ENCODE data around the gene RPL37A. TPM values are rescaled to one million over a fixed set of nuclear protein-coding genes. Genes with fewer than 3 reads are reported as not detected.

RPL37A gene
- total RNA-seq, 2 donors from 2014 or later = 1,435 to 1,814 TPM

DNA sequence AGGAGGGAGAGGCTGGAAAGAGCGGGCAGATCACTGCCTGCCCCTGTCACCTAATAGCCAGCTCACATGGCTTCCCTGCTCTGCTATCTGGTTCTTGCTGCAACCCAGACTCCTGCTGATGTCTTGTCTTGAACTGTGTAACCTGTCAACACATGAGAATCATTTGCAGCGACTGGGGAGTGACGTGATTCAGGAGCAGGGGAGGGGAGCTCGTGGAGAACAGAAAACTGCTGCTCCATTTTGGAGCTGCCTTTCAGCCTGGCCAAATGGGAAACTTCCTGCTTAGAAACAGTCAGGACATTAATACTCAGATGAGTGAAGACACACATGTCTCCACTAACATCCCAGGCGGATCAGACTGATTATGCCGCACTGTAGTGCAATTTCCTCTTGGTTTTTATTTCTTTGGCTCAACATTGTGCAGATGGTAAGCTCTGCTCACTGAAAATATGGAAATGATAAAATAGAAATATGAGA lies 38.1 kb downstream of the RPL37A start:
- 33% methylated on average over 6 of the region's 6 CpGs for WGBS
- DNase-seq (ENCODE audit: low spot score) = no peak

GRCh38 chr2:216537366-216537765 lies 38.7 kb downstream of the RPL37A start:
- Histone ChIP-seq H3K36me3 (no peaks in the 10 kb centered on the region), H3K27ac (no peak overlapping the region), H3K27me3 (replicated peaks; ENCODE audit: insufficient read depth) (no peaks in the 10 kb centered on the region), H3K4me1 (replicated peaks) (peaks cover 8% of the 10 kb centered on the region), H3K4me3 (no peak overlapping the region), H3K9me3 (no peaks in the 10 kb centered on the region)
- WGBS = 84% methylated on average over 4 of the region's 4 CpGs
- TF ChIP-seq POLR2AphosphoS5 (IDR thresholded peaks at IDR 0.05) = no peak
- no peak for TF ChIP-seq POLR2A (IDR thresholded peaks at IDR 0.05)
- TF ChIP-seq, protein P1, sequence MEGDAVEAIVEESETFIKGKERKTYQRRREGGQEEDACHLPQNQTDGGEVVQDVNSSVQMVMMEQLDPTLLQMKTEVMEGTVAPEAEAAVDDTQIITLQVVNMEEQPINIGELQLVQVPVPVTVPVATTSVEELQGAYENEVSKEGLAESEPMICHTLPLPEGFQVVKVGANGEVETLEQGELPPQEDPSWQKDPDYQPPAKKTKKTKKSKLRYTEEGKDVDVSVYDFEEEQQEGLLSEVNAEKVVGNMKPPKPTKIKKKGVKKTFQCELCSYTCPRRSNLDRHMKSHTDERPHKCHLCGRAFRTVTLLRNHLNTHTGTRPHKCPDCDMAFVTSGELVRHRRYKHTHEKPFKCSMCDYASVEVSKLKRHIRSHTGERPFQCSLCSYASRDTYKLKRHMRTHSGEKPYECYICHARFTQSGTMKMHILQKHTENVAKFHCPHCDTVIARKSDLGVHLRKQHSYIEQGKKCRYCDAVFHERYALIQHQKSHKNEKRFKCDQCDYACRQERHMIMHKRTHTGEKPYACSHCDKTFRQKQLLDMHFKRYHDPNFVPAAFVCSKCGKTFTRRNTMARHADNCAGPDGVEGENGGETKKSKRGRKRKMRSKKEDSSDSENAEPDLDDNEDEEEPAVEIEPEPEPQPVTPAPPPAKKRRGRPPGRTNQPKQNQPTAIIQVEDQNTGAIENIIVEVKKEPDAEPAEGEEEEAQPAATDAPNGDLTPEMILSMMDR (IDR thresholded peaks at IDR 0.05) = no peak
- intact Hi-C loops (cut with DNase I) = no loop called here
- no peak for DNase-seq (ENCODE audit: low spot score)

More for the DNA sequence above, 38.1 kb downstream of the RPL37A start:
- intact Hi-C loops (cut with DNase I) = no loop called here
- Histone ChIP-seq H3K9me3 (no peaks in the 10 kb centered on the region), H3K4me3 (no peak overlapping the region), H3K27ac (peak overlapping the region in 1 of 2 donors; percentile 72), H3K36me3 (no peaks in the 10 kb centered on the region), H3K4me1 (replicated peaks) (peaks cover 8% of the 10 kb centered on the region), H3K27me3 (replicated peaks; ENCODE audit: insufficient read depth) (no peaks in the 10 kb centered on the region)
- TF ChIP-seq POLR2A (IDR thresholded peaks at IDR 0.05) (no peak), POLR2AphosphoS5 (IDR thresholded peaks at IDR 0.05) (no peak)
- TF ChIP-seq, protein P1 (IDR thresholded peaks at IDR 0.05) = no peak

GRCh38 chr2:216538538-216538937 lies 39.9 kb downstream of the RPL37A start:
- WGBS = 86% methylated on average over 5 of the region's 5 CpGs
- Histone ChIP-seq H3K9me3 (no peaks in the 10 kb centered on the region), H3K4me1 (replicated peaks) (peaks cover 8% of the 10 kb centered on the region), H3K27ac (no peak overlapping the region), H3K27me3 (replicated peaks; ENCODE audit: insufficient read depth) (no peaks in the 10 kb centered on the region), H3K4me3 (no peak overlapping the region), H3K36me3 (no peaks in the 10 kb centered on the region)
- intact Hi-C loops (cut with DNase I) = no loop called here
- no peak for DNase-seq (ENCODE audit: low spot score)
- TF ChIP-seq, protein P1 (IDR thresholded peaks at IDR 0.05) = no peak
- TF ChIP-seq POLR2AphosphoS5 (IDR thresholded peaks at IDR 0.05) = no peak
- no peak for TF ChIP-seq POLR2A (IDR thresholded peaks at IDR 0.05)

GRCh38 chr2:216539120-216539519 lies 40.5 kb downstream of the RPL37A start:
- Histone ChIP-seq H3K4me1 (replicated peaks) (peaks cover 8% of the 10 kb centered on the region), H3K27me3 (replicated peaks; ENCODE audit: insufficient read depth) (no peaks in the 10 kb centered on the region), H3K4me3 (no peak overlapping the region), H3K27ac (peak overlapping the region in 1 of 2 donors; percentile 30), H3K9me3 (no peaks in the 10 kb centered on the region), H3K36me3 (no peaks in the 10 kb centered on the region)
- intact Hi-C loops (cut with DNase I) = no loop called here
- WGBS = 95% methylated on average over 4 of the region's 4 CpGs
- no peak for TF ChIP-seq POLR2A (IDR thresholded peaks at IDR 0.05)
- TF ChIP-seq, protein P1 (IDR thresholded peaks at IDR 0.05) = no peak
- TF ChIP-seq POLR2AphosphoS5 (IDR thresholded peaks at IDR 0.05) = no peak
- no peak for DNase-seq (ENCODE audit: low spot score)

DNA sequence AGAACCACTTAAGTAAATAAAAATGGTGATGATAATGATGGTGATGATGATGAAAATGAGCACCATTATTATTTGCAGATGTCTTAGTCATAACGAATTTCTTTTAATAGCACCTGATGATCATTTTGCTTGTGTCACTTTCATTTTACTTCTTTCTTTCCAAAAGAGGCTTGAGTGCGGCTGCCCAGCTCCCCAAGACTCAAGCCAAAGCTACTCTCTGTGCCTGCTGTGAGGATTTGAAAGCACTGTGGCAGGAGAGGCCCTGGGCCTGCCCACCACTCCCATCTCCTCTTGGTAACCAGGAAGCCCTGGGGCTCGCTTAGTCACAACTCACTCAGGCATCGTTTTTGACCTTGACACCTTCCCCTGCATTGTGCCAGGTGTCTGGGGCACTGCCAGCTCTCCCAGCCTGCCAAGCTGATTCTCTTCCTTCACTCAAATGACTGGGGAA lies 41.2 kb downstream of the RPL37A start:
- DNase-seq (ENCODE audit: low spot score) = peak; percentile 63
- 16% methylated on average over 4 of the region's 4 CpGs for WGBS
- Histone ChIP-seq H3K27me3 (replicated peaks; ENCODE audit: insufficient read depth) (no peaks in the 10 kb centered on the region), H3K4me3 (no peak overlapping the region), H3K4me1 (replicated peaks) (peaks cover 8% of the 10 kb centered on the region), H3K36me3 (no peaks in the 10 kb centered on the region), H3K9me3 (no peaks in the 10 kb centered on the region), H3K27ac (peak overlapping the region; percentile 11 to 30)
- intact Hi-C loops (cut with DNase I) = no loop called here
- TF ChIP-seq POLR2AphosphoS5 (IDR thresholded peaks at IDR 0.05) = peak; percentile 18
- TF ChIP-seq, protein P1 (IDR thresholded peaks at IDR 0.05) = no peak
- TF ChIP-seq POLR2A (IDR thresholded peaks at IDR 0.05) = no peak
